Measurements from ENCODE around the gene SAFB2.

Gene SAFB2

DNA sequence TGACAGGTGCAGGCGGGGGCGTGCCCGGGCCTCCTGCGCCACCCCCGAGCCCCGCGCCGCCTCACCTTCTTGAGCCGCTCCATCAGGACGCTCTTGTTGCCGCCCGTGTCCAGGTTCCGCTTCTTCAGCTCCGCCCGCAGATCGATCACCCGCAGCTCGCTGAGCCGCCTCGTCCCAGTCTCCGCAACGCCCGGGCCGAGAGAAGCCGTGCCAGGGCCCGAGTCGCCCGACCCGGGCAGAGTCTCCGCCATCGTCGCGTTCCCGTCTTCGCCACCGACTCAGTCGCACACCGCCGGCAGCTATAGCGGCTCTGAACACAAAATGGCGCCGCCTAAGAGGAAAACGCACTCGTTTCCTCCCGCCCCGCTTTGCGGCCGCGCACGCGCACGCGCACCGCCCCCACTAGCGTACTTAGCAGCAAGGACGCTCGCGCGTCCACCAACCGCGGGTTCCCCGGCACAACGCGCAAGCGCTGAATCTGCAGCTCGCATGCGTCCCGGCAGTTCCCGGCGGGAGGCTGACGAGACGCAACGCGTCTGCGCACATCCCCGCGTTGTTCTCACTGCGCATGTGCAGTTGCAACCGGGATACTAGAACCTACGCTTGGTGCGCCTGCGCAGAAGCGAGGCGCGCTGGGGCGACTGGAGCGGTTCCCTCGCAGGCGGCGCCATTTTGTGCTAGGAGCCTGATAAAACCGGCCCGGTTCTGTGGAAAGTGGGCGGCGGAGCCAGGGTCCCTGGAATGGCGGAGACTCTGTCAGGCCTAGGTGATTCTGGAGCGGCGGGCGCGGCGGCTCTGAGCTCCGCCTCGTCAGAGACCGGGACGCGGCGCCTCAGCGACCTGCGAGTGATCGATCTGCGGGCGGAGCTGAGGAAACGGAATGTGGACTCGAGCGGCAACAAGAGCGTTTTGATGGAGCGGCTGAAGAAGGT is at the start of gene SAFB2, which contains the start of gene SAFB:
Gene SAFB2 (minus strand): TSS at position 312 of the 932 bp plus-strand sequence. CDS start 61 bp downstream, at position 251.
Gene SAFB (plus strand): TSS at position 619 of the 932 bp plus-strand sequence. CDS start 123 bp downstream, at position 742.
- peak; percentile 100 for DNase-seq (ENCODE audit: low spot score)

DNA sequence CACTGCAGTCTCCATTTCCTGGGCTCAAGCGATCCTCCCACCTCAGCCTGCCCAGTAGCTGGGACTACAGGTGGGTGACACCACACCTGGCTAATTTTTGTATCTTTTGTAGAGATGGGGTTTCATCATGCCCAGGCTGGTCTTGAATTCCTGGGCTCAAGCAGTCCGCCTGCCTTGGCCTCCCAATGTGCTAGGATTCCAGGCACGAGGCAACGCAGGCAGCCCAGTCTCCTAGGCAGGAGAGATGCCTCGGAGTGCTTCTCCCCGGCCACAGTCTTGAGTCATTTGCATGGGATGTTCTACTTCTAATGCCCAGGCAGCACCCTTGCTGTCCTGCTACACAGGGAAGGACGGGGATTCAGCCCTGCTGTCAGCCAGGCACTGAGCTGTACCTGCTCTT is 49.0 kb upstream of the SAFB2 start:
- DNase-seq (ENCODE audit: low spot score), result no peak

DNA sequence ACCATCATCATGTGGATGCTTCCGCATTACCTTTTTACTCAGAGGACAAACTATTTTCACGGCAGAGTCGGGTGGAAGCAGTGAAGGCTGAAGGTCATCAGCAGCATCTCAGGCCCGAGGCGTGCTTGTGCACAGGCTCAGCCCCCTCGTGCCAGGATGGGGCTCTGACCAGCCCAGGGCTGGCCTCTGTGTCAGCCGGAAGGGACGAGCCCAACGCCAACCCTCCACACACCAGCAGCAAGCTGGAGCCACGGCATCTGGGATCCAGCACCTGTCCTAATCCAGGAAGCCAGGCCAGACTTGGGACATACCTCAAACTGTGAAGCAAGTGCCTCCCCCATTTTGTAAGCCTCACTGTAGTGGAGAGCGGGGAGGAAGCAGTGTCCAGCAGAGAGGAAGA is 46.6 kb upstream of the SAFB2 start:
- DNase-seq (ENCODE audit: low spot score), result no peak

DNA sequence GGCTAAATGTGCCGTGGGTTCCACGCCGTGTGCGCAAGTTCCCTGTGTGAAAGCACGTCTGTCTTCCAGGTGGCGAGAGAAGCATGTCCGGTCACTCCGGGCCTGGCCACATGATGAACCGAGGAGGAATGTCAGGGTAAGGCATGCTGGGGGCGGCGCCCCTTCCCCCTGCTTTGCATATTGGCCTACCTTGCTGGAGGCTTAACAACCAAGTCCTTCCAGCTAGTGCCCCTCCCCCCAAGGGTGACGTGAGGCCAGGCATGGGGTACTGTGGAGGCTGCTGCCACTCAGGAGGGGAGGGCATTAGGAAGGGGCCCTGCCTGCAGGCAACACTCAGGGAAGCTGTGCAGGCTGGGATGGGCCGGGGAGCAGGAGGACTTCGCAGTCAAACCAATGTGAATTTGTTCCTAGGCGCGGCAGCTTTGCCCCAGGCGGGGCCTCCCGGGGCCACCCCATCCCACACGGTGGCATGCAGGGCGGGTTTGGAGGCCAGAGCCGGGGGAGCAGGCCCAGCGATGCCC is 45.2 kb upstream of the SAFB2 start:
- DNase-seq (ENCODE audit: low spot score), result no peak

DNA sequence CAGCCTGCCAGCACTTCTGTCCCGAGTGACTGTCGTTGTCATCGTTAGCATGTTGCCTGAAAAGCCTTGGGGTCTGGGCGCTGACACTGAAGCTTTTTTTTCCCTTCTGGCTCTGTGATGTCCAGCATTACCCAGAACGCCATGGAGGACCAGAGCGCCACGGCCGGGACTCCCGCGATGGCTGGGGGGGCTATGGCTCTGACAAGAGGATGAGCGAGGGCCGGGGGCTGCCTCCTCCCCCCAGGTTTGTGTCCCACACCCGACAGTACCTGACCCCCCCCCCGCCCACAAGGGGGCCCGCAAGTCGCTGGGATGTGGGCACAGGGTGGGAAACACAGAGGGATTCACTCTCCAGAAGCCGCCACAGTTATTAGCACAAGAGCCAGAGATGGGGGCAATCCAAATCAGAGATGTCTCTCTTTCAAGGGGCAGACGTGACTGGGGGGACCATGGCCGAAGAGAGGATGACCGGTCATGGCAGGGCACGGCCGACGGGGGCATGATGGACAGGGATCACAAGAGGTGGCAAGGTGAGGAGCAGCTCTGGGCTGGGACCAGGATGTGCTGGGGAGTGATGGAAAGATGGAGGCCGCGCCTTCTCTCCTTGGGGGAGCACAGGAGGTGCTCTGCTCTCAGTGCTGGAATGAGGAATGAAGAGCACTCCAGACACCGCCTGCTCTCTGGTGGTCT is 44.5 kb upstream of the SAFB2 start:
- DNase-seq (ENCODE audit: low spot score), result no peak

DNA sequence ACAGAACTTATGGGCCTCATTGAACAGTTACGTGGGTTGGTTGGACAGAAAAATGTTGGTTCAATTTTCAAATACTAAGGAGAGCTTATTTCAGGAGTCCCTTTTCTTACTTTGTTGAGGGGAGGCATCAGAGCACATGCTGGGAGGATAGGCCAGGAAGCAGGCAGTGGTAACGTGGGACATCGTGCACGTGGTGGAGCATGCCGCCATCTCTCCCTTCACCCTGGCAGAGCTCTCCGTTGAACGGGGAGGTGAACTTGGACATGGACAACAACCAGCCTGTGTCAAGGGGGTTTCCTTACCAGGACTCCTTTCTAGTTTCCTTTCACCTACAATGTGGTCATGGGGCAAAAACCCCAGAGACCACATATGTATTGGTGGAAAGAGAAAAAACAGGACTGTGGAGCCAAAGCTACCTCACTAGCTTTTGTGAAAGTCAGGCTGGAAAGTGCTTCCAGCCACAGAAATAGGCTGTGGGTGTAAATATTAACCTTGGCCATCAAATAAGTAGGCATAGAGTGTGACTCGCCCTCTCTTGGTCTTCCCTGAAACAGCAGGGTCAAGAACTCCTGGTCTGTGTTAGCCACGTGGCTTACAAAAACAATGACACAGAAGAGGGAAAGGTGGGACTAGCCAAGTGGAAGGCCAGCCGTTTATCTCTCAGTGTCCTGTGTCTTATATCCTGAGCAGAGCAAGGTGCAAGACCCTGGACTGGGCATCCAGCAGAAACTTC is 43.4 kb upstream of the SAFB2 start:
- peak; percentile 42 for DNase-seq (ENCODE audit: low spot score)

DNA sequence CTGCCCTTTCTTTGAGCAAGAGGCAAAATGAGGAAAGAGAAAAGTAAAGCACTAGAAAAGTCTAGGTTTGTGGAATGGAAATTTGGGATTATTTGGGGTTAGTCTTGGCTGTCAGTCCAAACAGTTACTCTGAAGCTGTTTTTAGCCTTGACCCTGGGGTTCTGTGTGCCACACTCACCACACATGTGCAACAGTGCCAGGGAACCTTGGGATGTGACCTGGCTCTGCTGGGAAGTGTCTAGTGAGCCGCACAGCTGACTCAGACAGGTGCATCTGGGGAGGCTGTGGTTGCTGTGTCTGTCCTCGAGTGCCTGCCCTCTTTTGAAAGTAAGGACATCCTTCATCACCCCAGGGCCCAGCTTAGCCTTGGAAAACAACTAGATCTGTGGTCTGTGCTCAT is 41.9 kb upstream of the SAFB2 start:
- DNase-seq (ENCODE audit: low spot score), result no peak

DNA sequence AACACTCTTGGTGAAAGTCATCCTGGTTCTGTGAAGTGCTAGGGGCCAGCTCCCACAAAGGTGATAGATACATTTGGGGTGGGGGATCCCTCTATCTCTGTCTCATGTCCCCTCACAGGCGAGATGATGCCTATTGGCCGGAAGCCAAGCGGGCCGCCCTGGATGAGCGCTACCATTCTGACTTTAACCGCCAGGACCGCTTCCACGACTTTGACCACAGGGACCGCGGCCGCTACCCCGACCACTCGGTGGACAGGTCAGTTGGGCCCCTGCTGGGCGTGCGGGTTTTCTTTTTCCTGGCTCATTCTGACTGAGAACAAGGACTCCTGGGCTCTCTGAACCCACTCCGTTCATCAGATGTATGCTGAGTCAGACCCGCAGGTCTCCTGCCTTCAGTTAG is 41.3 kb upstream of the SAFB2 start:
- DNase-seq (ENCODE audit: low spot score), result no peak

DNA sequence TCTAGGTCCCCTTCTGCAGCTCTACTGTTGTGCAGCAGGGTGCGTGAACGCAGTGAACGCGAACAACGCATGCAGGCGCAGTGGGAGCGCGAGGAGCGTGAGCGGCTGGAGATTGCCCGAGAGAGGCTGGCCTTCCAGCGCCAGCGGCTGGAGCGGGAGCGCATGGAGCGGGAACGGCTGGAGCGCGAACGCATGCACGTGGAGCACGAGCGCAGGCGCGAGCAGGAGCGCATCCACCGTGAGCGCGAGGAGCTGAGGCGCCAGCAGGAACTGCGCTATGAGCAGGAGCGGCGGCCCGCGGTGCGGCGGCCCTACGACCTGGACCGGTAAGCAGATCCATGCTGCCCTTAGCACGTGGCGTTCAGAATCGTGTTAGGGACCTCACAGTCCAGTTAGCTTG is 38.9 kb upstream of the SAFB2 start:
- no peak for DNase-seq (ENCODE audit: low spot score)

DNA sequence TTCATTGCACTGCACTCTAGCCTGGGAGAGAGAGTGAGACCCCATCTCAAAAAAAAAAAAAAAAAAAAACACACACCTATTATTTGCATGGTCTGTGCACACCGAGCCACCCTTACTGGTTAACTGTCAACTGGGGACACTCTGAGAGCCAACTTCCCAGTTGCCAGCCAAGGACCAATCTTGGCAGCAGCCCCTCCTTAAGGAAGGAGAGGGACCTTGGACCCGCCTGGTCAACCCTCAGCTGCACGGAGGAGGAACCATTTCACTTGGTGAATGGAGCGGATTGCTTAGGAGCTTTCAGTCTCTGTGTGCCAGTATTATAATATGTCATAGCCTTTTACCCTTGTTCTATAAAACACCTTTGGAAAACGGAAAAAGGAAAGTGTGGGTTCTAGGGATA is 32.8 kb upstream of the SAFB2 start:
- no peak for DNase-seq (ENCODE audit: low spot score)

DNA sequence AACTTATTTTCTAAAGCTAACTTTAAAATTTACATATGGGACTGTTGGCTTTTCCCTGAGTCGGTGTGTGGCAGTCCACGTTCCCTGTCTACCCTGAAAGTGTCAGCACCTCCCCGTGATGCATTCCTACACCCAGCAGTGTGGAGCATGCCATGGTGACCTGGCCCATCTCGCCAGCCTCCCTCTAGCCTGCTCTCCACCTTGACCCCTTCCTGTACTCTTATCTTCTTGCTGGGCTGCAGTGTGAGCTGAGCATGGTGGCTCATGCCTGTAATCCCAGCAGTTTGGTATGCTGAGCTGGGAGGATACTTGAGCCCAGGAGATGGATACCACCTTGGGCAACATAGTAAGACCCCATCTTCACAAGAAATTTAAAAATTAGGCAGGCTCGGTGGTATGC is 32.4 kb upstream of the SAFB2 start:
- DNase-seq (ENCODE audit: low spot score), result no peak

DNA sequence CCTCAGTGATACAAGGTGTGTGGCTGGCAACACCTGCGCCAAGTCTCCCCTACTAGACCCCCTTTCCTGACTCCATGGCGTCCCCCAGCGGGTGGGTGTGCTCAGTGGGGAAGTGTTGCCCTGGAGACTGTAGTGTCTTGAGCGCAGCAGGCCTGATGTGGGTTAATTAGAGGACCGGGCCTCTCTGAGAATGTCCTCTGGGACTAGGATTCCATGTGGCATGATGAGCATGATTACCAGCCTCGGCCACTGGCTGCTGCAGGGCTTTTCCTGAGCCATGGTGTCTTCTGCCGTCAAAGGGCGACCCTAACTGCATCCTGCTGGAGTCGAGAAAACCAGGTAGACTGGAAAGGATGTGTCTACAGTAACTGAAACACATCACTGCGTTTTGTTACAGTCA is 29.7 kb upstream of the SAFB2 start:
- DNase-seq (ENCODE audit: low spot score), result no peak

DNA sequence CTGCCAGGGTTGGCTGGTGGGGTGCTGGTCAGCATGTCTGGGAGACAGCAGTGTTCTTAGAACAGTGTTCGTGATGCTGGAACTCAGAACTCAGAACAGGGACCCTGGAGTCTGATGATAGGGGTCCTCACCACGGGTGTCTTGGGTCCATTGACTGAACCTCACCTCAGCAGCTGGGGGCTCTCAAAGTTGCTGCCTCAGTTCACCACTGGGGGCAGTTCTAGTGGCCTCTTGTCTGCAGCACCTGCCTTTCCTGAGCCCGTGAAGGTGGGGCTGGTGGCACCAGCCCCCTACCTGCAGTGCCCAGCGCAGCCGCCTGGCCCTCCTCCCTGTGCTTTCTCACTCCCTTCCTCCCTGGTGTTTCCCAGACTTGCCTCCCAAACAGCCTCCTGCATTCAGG is 28.8 kb upstream of the SAFB2 start:
- DNase-seq (ENCODE audit: low spot score), result no peak

DNA sequence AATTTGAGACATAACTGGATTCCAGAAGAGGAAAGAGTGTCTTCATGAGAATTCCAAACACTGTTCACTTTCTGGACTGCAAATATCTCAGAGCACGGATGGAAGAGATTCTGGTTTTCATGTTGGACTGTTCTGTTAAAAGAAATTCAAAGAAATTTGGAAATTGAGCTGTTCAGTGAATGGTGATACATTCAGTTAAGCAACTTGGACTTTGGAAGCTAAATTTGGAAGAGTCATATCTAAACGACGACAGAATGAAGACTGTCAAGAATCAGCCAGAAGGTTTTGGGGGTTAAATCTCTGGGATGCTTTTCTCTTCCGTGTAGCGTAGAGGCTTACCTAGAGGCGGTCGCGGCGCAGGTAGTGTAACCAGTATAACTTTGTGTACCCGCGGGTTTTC is 25.9 kb upstream of the SAFB2 start:
- DNase-seq (ENCODE audit: low spot score), result no peak

DNA sequence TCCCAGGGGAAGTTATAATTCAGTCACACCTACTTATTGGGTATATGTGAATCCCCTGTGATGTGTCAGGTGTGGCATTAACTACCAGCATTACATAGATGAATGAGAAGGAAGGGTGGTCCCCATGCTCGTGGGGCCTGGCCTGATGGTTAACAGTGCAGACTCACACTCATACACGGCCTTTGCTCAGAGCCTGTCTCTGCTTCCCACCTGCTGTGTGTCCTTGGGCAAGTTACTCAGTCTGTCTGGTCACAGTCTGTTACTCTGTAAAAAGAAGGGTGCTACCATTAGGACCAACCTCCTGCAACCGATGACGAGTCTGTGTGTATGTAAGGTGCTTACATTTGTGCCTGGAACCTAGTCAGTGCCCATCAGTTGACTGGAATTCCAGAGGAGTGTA is 24.1 kb upstream of the SAFB2 start:
- no peak for DNase-seq (ENCODE audit: low spot score)

DNA sequence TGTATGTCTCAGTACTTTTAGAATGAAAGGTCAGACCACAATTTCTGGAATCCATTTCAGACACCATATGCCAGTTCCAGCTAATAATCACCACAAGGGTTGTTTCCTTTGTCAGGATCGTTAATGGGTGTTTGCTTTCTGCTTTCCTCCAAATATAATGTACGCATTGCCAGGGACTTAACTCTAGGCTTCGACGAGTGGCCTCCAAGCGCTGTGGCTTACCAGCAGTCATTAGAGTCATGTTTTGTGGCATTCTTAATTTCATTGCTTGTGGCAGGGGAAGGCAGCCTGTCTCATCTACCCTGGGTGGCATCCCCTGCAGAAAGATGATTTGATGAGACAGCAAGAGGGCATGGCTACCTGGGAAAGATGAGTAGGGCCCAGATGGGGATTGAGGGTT is 22.8 kb upstream of the SAFB2 start:
- DNase-seq (ENCODE audit: low spot score), result no peak

DNA sequence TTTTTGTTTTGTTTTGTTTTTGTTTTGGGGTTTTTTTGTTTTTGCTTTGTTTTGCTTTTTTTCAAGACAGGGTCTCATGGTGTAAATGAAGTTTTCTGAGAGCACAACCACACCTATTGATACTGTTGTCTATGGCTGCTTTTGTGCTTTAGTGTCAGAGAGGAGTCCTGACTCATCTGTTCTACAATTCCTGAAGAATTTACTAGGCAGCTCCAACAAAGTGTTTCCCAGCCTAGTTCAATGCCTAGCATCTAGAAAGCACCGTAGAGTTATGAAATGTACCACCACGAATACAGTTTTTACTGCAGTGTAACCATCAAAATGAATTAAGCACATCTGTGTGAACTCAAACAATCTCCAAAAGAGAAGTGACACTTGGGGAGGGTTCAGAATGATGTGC is 21.5 kb upstream of the SAFB2 start:
- DNase-seq (ENCODE audit: low spot score), result no peak

DNA sequence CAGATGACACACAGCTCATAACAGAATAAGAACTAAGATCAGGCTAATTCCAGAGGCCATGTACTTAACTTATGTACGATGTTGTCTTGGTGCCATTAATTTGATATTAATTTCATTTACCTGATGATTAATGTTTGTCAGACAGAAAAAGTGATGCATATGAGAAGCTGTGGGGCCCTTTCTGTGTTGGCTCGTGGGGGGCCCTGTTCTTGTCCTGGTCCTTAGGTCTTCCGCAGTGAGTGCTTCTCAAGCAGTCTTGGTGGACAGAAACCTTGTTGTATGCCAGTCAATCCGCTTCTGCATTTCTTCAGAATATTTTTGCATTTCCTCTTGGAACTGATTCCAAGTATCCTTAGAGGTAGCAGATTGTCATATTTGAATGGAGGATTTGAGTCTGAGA is 20.5 kb upstream of the SAFB2 start:
- no peak for DNase-seq (ENCODE audit: low spot score)

DNA sequence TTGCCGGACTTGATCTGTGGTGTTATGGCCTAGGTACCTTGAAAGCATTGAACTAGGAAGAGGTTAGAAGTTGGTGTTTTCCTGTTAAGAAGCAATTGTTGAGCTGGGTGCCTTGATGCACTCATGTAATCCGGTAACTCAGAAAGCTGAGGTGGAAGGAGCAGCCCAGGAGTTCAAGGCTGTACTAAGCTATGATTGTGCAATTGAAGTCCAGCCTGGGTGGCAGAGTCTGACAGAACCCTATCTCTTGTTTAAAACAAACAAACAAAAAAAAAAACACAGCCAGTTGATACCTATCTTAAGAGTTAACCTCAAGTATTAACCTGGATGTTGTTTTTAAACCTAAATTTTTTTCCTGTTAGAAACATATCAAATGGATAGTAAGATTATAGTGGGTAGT is 19.6 kb upstream of the SAFB2 start:
- no peak for DNase-seq (ENCODE audit: low spot score)

DNA sequence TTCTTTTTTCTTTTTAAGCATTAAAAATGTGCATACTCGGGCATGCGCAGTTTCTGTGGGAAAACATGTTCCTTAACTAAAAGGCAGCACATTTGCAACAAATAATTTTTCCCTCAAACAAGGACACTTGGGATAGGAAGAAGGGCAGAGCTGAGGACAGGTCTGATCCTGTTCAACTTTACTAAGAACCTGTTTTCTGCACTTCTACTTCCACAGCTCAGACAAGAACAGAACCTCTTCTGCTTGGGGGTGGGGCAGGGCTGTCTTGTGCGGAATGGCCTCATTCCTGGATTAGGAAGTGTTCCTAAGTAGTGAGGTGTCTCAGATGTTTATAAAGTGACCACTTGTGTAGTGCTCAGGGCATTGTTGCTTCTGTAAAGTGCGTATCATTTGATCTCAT is 18.6 kb upstream of the SAFB2 start:
- DNase-seq (ENCODE audit: low spot score), result no peak

DNA sequence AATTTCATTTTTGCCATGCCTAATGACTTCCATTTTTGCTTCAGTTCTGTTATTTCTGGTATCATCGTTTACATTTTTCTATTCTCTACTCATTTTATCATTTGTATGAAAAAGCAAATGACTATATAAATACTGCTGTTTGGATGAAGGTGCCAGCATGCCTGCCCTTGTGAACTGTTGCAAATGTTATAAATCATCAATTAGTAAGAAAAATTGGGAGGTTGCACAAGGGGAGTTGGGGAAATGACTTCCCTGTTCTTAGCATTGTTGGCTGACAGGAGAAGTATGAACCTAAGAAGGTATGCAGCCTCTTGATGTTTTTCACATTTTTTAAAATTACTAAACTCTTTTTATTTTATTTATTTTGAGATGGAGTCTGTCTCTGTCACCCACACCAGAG is 15.4 kb upstream of the SAFB2 start:
- DNase-seq (ENCODE audit: low spot score), result no peak

DNA sequence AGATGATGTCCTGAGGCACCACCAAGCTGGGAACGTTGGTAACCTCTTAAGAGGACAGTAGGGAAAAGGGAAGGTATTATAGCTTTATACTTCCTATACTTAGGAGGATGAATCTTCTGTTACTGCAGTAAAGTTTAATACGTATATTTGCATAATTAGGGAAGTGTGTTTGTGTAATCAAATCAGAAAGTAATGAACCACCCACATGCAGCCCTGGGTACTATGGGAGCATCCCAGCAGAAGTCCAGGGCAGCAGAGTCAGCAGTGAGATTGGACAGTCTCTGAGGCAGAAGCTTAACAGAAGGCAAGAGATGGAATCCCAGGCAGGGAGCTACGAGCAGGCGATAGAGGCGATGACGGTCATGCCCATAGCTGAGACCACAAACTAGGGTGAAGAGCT is 12.9 kb upstream of the SAFB2 start:
- DNase-seq (ENCODE audit: low spot score), result no peak

DNA sequence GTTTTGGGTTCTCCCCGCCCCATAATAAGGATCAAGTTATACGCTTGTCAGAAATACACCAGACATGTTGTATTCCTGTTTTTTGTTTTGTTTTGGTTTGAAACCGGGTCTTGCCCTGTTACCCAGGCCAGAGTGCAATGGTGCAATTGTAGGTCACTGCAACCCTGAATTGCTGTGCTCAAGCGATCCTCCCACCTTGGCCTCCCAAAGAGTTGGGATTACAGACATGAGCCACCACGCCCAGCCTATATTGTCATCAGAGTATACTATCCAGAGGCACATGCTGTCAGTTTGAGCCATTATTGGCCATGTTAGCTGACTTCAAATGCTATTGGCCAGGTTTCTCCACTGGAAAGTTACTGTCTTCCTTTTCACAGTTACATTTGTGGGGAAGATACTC is 10.1 kb upstream of the SAFB2 start:
- no peak for DNase-seq (ENCODE audit: low spot score)
